ENCODE data around the gene PPP1R14C. TPM values are rescaled to one million over a fixed set of nuclear protein-coding genes. Genes with fewer than 3 reads are reported as not detected.

PPP1R14C gene
- total RNA-seq, 1 donor from 2014 or later, result 42.3 TPM

DNA sequence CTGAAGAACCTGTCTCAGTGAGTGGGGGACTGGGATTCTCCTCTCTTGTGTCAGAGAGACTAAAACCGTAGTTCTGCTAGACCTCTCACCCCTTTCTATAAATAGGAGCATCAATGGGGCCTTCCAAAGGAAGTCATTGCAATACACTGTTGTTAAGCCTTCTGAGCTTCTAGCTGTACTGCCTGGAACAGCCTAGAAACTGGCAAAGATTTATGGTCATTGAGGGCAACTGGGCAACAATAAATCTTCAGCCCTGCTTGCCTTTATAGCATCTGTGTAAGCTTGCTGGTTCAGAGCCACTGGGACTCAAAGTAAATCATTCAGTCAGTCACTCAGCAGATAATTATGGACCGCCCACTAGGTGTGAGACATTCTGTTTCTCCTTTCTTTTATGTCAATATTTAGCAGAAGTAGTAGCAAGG, 53.2 kb downstream of the PPP1R14C start:
- DNase-seq, result no peak

- no peak for DNase-seq
Observed at GRCh38 chr6:150196942-150197745, 54.3 kb downstream of the PPP1R14C start.

- no peak for DNase-seq
Observed at GRCh38 chr6:150198532-150198931, 55.7 kb downstream of the PPP1R14C start.

GRCh38 chr6:150199241-150199640, 56.4 kb downstream of the PPP1R14C start:
- no peak for DNase-seq

DNA sequence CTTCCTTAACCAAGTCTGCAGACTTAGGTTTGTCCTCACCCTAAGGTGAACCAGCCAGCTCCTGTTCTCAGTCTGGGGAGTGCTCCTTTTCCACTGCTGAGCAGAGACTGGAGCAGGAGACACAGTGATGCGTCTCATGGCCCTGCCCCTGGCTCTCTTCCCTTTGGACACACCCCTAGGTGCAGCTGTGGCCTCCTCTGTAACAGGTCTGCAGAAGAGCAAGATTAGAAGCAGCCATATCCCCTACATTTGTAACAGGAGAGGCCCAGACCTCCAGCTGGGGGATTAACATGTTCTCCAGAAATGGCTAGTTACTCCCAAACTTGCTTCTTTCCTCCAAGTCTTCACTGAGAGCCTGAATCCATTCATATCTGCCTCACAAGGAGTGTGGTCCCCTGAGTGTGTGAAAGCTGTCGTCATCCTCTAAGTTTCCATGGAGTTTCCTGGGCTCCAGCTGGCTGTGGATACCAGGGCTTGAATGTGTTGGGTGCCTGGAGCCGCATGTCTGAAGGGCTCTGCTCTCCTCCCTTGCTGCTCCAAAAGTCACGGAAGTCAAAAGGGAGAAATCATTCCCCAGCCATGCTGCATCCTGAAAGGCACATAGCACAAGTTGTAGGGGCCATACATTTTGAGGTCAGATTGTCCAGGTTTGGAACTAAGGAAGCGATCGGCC, 57.7 kb downstream of the PPP1R14C start:
- no peak for DNase-seq

DNA sequence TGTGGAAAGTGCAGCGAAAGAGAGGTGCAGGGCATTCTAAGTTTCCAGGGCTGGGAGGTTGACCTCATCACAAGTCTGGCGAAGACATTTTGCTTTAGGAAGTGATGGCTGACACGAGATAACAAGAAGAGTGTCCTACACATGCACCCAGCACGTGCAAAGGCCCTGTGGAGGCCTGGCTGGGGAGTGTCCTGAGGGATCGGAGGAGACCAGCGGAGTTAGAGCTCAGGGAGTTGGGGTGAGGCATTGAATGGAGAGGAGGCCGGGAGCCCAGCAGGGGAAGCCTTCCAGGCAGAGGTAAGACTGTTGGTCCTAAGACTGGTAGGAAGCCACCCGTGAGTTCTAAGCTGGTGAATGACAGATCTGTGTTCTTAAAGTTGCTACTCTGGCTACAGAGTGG, 58.4 kb downstream of the PPP1R14C start:
- no peak for DNase-seq

GRCh38 chr6:150201772-150202329, 59.0 kb downstream of the PPP1R14C start:
- no peak for DNase-seq

- no peak for DNase-seq
Observed at GRCh38 chr6:150202404-150202803, 59.6 kb downstream of the PPP1R14C start.

DNA sequence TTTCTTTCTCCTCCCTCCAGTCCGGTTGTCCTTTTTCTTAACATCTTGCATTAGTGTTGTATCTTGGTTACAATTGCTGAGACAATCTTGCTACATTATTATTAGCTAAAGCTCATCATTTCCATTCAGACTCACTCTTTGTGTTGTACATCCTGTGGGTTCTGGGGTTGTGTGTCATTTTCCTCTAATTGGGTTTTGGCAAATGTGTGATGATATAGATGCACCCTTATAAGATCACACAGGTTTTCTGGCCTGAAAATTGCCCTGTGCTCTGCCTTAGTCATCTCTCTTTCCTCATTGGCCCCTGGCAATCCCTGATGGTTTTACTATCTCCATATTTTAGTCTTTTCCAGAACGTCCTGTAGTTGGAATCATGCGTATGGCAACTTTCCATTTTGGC, 60.1 kb downstream of the PPP1R14C start:
- DNase-seq, result no peak

GRCh38 chr6:150203378-150203777, 60.5 kb downstream of the PPP1R14C start:
- DNase-seq, result no peak

DNA sequence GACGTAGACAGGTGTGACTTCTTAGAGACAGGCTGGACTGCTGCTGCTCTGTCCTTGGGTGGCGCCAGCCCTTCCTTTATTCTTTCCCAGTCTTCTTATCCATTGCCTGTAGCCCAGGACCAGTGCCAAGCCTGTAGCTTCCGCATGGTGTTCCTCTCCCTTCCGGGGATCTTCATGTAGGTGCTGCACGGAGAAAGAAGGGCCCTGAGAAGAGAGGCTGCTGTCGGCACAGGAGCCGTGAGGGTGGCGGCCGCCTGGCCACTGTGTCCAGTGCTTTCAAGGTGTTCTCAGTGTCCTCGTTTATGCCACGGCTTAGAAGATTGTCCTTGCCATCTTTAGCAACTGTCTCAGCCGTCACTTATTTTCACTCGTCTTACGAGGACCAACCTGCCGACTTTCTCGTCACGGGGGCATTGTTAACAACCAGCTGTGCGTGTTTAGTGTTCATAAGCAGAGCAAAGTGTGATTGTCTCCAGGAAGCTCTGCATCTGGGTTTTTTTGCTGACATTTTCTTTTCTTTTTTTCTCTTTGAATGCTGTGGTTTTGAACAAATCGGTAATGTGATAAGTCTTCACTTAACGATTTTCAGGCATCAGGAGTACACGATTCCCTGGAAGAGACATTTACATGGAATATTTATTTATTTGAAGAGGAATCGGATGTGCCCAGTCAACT, 61.2 kb downstream of the PPP1R14C start:
- no peak for DNase-seq

DNA sequence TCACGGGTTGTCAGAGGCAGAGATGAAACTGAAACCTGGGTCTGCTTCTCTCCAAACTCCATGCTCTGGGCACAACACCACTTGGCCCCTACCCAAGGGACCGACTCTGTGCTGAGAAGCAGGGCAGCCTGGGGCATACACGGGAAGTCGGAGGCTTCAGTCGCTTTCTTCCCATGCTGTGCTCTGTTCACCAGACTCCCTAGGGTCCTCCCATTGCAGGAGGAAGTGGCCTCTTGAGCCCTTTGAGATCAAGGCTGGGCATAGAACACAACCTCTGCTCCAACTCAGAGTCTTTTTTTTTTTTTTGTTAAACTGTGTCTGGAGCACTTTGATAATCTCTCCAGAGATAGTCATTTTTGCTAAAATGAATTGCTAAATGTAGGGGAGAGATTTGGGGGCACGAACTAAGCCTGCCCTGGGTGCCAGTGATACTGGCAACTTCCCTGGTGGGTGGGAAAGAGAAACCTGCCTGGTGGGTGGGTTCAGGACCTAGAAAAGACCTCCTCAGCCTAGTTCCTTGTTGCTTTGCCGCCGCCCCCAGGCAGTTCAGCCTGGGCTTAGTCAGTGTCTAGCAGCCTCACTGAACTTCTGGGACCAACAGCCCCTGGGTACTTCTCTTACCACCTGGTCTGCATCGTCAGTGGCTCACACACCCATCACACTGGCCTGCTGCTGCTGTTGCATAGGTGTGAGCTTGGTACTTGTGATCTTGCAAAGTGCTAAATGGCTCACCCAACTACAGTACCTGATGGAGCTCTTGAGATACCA, 62.0 kb downstream of the PPP1R14C start:
- DNase-seq, result no peak

DNA sequence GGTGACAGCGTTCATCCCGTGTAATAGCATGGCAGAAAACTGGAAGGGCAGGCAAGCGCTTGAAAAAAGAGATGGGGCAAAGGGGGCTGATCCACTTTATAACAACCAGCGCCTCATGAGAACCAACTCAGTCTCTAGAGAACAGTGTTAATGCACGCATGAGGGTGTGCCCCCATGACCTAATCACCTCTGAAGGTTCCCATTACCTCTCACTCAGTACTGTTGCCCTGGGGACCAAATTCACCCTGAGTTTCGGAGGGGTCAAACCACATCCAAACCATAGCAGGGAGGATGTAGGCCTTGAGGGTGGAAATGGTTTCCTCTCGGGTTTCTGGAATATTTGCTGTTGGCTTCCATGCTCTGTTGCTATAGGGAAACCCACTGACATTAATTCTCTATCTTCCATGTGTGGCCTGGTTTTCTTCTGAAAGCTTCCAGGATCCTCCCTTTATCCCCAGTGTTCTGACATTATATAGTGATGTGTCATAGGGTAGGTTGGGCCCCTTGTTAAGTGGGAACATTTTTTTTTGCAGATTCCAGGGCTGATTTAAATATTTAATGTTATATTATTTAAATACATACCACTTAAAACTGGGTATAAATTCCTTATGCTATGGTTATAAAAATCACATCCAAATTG, 65.2 kb downstream of the PPP1R14C start:
- no peak for DNase-seq

- DNase-seq, result peak; percentile 61
Observed at GRCh38 chr6:150208611-150209352, 65.9 kb downstream of the PPP1R14C start.

DNA sequence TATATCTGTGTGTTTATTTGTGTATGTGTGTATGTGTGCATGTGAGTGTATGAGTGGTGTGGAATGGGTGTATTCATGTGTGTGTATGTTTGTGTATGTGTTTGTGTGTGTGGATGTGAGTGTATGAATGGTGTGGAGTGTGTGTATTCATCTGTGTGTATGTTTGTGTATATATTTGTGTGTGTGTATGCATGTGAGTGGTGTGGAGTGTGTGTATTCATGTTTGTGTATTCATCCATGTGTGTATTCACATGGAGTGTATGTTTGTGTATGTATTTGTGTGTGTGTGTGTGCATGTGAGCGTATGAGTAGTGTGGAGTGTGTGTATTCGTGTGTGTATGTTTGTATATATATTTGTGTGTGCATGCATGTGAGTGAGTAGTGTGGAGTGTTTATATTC, 66.6 kb downstream of the PPP1R14C start:
- no peak for DNase-seq

GRCh38 chr6:150211700-150212511, 69.1 kb downstream of the PPP1R14C start:
- DNase-seq, result no peak

GRCh38 chr6:150212778-150213177, 69.9 kb downstream of the PPP1R14C start:
- no peak for DNase-seq

GRCh38 chr6:150213301-150213700, 70.5 kb downstream of the PPP1R14C start:
- no peak for DNase-seq

- DNase-seq, result no peak
Observed at GRCh38 chr6:150214310-150214709, 71.5 kb downstream of the PPP1R14C start.

Measured in tongue (tissue), 2 donors.